Natural killer cell treated with Interleukin-12 subunit alpha and Interleukin-12 subunit beta and Interleukin-15 and Interleukin-18, amount 100 ng/mL, for 72 hours (primary cell): ENCODE results near the gene MRPS2. TPM values are rescaled to one million over a fixed set of nuclear protein-coding genes. Genes with fewer than 3 reads are reported as not detected.

Source experiments
- ATAC-seq, 2 donors: fragments of 150-1000 bp; cut with Tn5 transposase in 1 of 2; sonication (Bioruptor Pico), chemical (Tn5 transposase) in 1 of 2; 2 replicates each; pipeline ENCODE4 v1.10.0; 2021
- DNase-seq: peaks from one replicate; pipeline ENCODE4 v3.0.0; 2022; ENCODE audit warnings: low spot score
- H3K27ac Mint-ChIP-seq, 2 donors: 1 replicate in 1 of 2; 2 replicates in 1 of 2; pipeline ENCODE4 v1.8.0; 2022; ENCODE audit warnings: mixed read lengths in 2 of 2, mild to moderate bottlenecking in 1 of 2, moderate library complexity in 1 of 2
- H3K27me3 Mint-ChIP-seq, 2 donors: 1 replicate in 1 of 2; 2 replicates in 1 of 2; pipeline ENCODE4 v1.8.0; 2022; ENCODE audit warnings: mixed read lengths in 2 of 2
- H3K36me3 Mint-ChIP-seq: one replicate; pipeline ENCODE4 v1.8.0; 2022; ENCODE audit warnings: mixed read lengths
- H3K4me1 Mint-ChIP-seq, 2 donors: 1 replicate in 1 of 2; 2 replicates in 1 of 2; pipeline ENCODE4 v1.8.0; 2022; ENCODE audit warnings: low read depth in 2 of 2, mixed read lengths in 2 of 2, mild to moderate bottlenecking in 1 of 2
- H3K4me3 Mint-ChIP-seq: one replicate; pipeline ENCODE4 v1.8.0; 2022; ENCODE audit warnings: mixed read lengths
- H3K9me3 Mint-ChIP-seq: 2 replicates; pipeline ENCODE4 v1.8.0; 2022; ENCODE audit warnings: mixed read lengths
- total RNA-seq, 2 donors: library from RNA; stranded (reverse); gene quantifications; one replicate each; pipeline ENCODE4 v1.2.3, GENCODE V29; 2022

The MRPS2 gene
- total RNA-seq, 2 donors from 2014 or later = 38.2 to 78.3 TPM

GRCh38 chr9:135474915-135475314, 25.6 kb upstream of the MRPS2 start:
- ATAC-seq (no peak), DNase-seq (no peak)
- H3K27me3 Mint-ChIP-seq = peaks cover 7 to 15% of the 10 kb centered on the region in 2 donors
- H3K9me3 Mint-ChIP-seq = no peaks in the 10 kb centered on the region
- H3K27ac Mint-ChIP-seq = no peak overlapping the region
- H3K36me3 Mint-ChIP-seq = no peaks in the 10 kb centered on the region
- H3K4me1 Mint-ChIP-seq = peaks cover 6 to 10% of the 10 kb centered on the region in 2 donors
- no peak overlapping the region for H3K4me3 Mint-ChIP-seq

GRCh38 chr9:135476561-135477355, 23.7 kb upstream of the MRPS2 start:
- no peaks in the 10 kb centered on the region for H3K36me3 Mint-ChIP-seq
- H3K4me3 Mint-ChIP-seq = no peak overlapping the region
- peaks cover 0 to 7% of the 10 kb centered on the region in 2 donors for H3K27me3 Mint-ChIP-seq
- peaks cover 4 to 6% of the 10 kb centered on the region in 2 donors for H3K4me1 Mint-ChIP-seq
- ATAC-seq (no peak), DNase-seq (no peak)
- H3K27ac Mint-ChIP-seq = no peak overlapping the region
- H3K9me3 Mint-ChIP-seq = no peaks in the 10 kb centered on the region

GRCh38 chr9:135478191-135478590, 22.3 kb upstream of the MRPS2 start:
- Mint-ChIP-seq H3K27ac (no peak overlapping the region), H3K9me3 (no peaks in the 10 kb centered on the region), H3K36me3 (no peaks in the 10 kb centered on the region), H3K4me1 (peaks cover 4 to 6% of the 10 kb centered on the region in 2 donors), H3K4me3 (peak overlapping the region; percentile 89), H3K27me3 (peaks cover 0 to 7% of the 10 kb centered on the region in 2 donors)
- ATAC-seq (no peak), DNase-seq (no peak)

DNA sequence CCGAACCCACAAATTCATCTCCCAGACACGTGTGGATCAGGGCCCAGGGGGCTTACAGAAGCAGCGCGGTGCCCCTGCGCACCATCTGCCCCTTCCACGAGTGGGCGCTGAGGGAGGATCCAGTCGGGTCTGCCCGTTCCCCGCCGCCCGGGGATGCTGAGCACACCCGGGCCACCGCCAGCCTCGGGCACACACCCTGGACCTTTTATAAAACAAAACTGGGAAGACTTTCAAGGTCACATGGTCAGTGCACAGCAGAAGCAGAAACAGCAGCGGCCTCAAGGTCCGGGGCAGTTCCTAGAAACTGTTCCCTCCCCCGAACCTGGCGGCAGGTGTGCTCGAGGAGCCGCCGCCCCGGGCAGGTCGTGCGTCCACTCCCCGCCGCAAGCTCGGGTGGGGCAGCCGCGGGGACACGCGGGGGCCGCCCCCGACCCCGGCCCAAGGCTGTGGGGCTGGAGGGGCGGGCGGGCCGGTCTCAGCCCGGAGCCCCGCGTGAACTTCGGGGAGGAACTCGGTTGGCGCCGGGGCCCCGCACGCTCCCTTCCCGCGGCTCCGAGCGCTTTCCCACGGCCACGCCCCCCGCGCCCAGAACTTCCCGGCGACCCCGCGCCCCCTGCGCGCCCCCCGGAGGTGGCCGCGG, 21.5 kb upstream of the MRPS2 start:
- Mint-ChIP-seq H3K4me3 (peak overlapping the region; percentile 89), H3K27ac (peak overlapping the region in 1 of 2 donors; percentile 54), H3K4me1 (peaks cover 4 to 6% of the 10 kb centered on the region in 2 donors), H3K36me3 (no peaks in the 10 kb centered on the region), H3K27me3 (peaks cover 0 to 7% of the 10 kb centered on the region in 2 donors), H3K9me3 (no peaks in the 10 kb centered on the region)
- peak in 1 of 2 donors; percentile 25 for ATAC-seq
- DNase-seq = no peak

DNA sequence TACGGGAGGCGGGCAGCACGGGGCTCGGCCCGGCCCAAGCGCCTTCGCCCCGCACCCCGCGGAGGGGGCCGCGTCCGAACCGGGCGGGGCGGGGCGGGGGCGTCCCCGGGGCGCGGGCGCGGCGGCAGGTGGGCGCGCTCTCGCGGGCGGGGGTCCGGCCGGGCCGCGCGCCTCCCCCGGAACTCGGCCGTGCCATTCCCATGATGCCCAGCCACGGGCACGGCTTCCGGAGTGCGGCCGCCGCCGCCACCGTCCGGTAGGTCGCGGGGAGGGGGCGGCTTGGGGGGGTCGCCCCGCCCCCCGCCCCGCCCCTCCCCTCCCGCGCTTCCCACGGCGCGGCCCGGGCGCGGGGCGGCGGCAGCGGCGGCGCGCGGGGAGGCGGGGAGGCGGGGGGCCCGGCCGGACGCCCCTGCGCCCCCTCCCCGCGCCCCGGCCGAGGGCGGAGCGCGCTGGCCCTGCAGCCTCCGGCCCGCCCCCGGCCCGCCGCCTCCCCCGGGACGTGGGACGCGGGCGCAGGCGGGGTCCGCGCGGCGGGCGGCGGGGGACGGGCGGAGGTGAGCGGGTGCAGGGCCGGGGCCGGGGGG, 20.9 kb upstream of the MRPS2 start, which contains the start of gene PPP1R26:
TSS of gene PPP1R26 (plus strand) at position 314 of the 584 bp plus-strand sequence. CDS start 4,729 bp downstream, outside the sequence.
- H3K4me1 Mint-ChIP-seq = peaks cover 4 to 6% of the 10 kb centered on the region in 2 donors
- DNase-seq (no peak), ATAC-seq (peak; percentile 50 to 67)
- peak within 1 kb of the TSS in 1 of 2 donors; percentile 54 for H3K27ac Mint-ChIP-seq
- no peaks in the 10 kb centered on the region for H3K9me3 Mint-ChIP-seq
- peaks cover 0 to 7% of the 10 kb centered on the region in 2 donors for H3K27me3 Mint-ChIP-seq
- no peaks in the 10 kb centered on the region for H3K36me3 Mint-ChIP-seq
- H3K4me3 Mint-ChIP-seq = peak within 1 kb of the TSS; percentile 89

DNA sequence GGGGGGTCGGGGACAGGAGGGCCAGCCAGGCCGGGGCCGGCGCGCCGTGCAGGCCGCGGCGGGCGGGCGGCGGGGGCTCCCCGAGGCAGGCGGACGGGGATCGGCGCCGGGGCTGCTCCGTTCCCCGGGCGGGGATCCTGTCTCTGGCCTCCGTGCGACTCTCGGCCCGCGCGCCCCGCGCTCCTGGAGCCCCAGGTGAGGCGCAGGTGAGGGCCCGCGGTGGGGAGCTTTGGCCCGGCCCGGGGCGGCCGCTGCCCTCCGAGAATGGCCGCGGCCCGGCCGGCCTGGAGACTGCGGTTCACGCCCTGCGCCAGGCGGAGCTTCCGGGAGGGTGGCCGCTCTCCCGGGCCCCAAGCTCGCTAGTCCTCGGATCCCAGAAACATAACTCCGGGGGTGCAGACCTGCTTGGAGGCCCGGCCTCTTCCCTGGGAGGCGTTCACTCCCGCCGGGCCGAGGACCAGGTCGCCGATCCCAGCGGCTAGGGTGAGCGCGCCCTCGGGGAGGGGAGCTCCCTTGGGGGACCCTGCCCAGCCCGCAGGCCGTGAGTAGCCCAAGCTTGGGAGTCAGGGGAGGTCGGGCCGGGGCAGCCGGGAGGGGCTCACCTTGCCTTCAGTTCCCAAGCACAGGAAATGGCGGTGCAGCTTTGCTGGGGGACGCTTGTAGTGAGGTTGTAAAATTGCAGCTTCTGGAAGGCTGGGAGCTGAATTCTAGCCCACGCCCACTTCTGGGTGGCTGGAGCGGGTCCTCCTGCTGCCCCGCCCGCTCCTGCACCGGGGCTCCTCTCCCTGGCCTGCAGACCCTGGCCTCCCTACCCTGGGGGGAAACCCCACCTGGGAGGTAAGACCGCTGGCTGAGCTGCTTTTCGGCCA, 20.2 kb upstream of the MRPS2 start:
- H3K36me3 Mint-ChIP-seq = no peaks in the 10 kb centered on the region
- no peak overlapping the region for H3K4me3 Mint-ChIP-seq
- ATAC-seq = peak; percentile 52 to 75
- H3K4me1 Mint-ChIP-seq = peaks cover 4 to 6% of the 10 kb centered on the region in 2 donors
- peaks cover 0 to 7% of the 10 kb centered on the region in 2 donors for H3K27me3 Mint-ChIP-seq
- no peak overlapping the region for H3K27ac Mint-ChIP-seq
- H3K9me3 Mint-ChIP-seq = no peaks in the 10 kb centered on the region
- DNase-seq = no peak

DNA sequence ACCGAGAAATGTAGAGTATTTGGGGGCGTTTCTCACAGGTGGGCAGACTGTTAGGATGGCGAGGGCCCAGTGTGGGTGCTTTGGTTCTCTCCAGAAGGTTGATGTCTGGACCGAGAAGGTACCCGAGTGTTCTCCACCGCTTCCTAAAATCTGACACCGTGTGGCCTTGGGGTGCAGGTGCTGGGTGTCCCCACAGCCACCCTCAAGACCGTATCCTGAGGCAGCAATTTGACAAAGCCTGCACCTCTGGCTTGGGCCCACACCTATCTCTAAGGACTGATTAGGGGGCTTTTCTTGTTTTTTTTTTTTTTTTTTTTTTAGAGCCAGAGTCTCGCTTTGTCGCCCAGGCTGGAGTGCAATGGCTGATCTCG, 19.6 kb upstream of the MRPS2 start:
- no peaks in the 10 kb centered on the region for H3K9me3 Mint-ChIP-seq
- ATAC-seq (no peak), DNase-seq (no peak)
- H3K4me3 Mint-ChIP-seq = peak overlapping the region; percentile 30
- H3K27me3 Mint-ChIP-seq = peaks cover 0 to 2% of the 10 kb centered on the region in 2 donors
- peaks cover 3 to 4% of the 10 kb centered on the region in 2 donors for H3K4me1 Mint-ChIP-seq
- H3K36me3 Mint-ChIP-seq = no peaks in the 10 kb centered on the region
- H3K27ac Mint-ChIP-seq = no peak overlapping the region

DNA sequence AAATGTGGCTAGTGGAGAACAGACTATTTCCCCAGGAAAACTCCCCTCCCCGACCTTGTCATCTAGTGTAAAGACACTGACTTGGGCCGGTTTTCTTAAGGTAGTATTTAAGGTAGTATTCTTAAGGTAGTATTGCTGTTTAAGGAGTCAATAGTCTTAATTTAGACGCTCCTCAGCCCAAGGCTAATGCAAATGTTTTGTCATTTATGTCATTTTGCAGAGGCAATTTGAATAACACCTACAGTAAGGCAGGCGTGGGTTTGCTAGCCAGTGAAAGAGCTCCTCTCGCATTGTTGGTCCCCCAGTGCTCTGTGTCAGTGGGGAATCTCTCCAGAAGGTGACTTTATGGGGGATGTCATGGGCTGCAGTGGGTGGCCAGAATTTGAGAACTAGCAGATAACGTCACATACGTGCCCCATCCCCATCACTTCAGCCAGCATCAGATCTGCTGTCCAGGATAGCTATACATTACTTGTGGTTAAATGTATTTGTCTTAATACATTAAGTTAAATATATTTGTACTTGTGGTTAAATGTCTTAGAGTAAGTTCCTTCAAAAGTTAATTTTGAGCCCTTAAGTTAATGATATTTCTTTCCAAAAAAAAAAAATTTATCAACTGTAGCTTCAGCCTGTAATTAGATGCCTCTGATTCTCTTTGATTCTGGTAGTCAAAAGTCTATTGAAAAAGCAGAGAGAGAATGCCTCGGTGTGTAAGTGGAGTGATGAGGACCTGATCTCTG, 18.3 kb upstream of the MRPS2 start:
- ATAC-seq = no peak
- H3K9me3 Mint-ChIP-seq = no peaks in the 10 kb centered on the region
- H3K4me3 Mint-ChIP-seq = no peak overlapping the region
- no peaks in the 10 kb centered on the region for H3K36me3 Mint-ChIP-seq
- no peak overlapping the region for H3K27ac Mint-ChIP-seq
- H3K4me1 Mint-ChIP-seq = peaks cover 3 to 4% of the 10 kb centered on the region in 2 donors
- no peak for DNase-seq
- peaks cover 0 to 2% of the 10 kb centered on the region in 2 donors for H3K27me3 Mint-ChIP-seq

DNA sequence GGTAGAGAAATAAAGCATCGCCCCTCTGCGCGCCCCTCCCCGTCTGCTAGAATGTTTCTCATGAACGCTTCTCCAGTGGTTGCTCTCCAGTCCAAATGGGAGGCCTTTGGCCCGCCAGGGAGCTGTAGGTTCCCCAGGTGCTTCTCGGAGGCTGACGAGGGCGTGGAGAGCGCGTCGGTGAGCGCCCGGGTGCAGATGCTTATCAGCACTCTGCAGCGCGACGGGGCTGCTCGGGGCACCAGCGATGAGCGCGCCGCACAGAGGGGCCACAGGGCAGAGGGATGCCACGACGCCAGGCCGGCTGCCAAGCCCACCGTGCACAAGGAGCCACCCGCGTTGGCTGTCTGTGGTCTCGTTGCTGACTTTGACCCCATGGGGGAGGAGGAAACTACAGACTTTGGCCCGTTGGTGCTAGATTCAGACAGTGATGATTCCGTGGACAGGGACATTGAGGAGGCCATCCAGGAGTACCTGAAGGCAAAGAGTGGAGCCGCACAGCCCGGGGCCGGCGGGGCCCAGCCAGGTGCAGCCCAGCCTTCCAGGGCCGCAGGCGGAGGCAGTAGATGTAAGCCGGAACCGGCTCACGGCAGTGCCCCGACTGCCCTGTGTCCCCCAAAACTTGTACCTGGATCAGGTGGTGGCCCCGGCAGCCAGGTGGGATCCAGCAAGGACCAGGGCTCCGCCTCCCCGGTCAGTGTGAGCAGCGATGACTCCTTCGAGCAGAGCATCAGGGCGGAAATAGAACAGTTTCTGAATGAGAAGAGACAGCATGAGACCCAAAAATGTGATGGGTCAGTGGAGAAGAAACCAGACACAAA, 15.8 kb upstream of the MRPS2 start:
- ATAC-seq = no peak

DNA sequence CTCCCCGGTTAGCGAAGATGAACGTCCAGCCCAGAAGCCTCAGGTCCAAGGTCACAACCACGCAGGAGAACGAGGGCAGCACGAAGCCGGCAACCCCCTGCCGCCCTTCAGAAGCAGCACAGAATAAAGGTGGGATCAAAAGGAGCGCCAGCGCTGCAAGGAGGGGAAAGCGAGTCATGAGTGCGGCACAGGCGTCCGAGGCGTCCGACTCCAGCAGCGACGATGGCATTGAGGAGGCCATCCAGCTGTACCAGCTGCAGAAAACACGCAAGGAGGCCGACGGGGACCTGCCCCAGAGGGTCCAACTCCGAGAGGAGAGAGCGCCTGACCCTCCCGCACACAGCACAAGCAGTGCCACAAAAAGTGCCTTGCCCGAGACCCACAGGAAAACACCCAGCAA, 15.1 kb upstream of the MRPS2 start:
- Mint-ChIP-seq H3K4me3 (no peak overlapping the region), H3K9me3 (no peaks in the 10 kb centered on the region), H3K27me3 (no peaks in the 10 kb centered on the region)

More for the DNA sequence above, 15.8 kb upstream of the MRPS2 start:
- no peak overlapping the region for H3K4me3 Mint-ChIP-seq
- H3K27ac Mint-ChIP-seq = no peak overlapping the region
- no peaks in the 10 kb centered on the region for H3K4me1 Mint-ChIP-seq
- H3K36me3 Mint-ChIP-seq = no peaks in the 10 kb centered on the region
- peak; percentile 50 for DNase-seq
- no peaks in the 10 kb centered on the region for H3K27me3 Mint-ChIP-seq
- no peaks in the 10 kb centered on the region for H3K9me3 Mint-ChIP-seq

GRCh38 chr9:135485832-135486231, 14.7 kb upstream of the MRPS2 start:
- no peaks in the 10 kb centered on the region for H3K36me3 Mint-ChIP-seq
- H3K4me3 Mint-ChIP-seq = no peak overlapping the region
- no peaks in the 10 kb centered on the region for H3K27me3 Mint-ChIP-seq
- H3K9me3 Mint-ChIP-seq = no peaks in the 10 kb centered on the region
- no peaks in the 10 kb centered on the region for H3K4me1 Mint-ChIP-seq
- no peak for DNase-seq
- no peak overlapping the region for H3K27ac Mint-ChIP-seq
- no peak for ATAC-seq

More for the DNA sequence above, 15.1 kb upstream of the MRPS2 start:
- Mint-ChIP-seq H3K27ac (no peak overlapping the region), H3K4me1 (no peaks in the 10 kb centered on the region), H3K36me3 (no peaks in the 10 kb centered on the region)
- DNase-seq (no peak), ATAC-seq (no peak)
